Measurements from ENCODE around the gene EZH1. TPM values are rescaled to one million over a fixed set of nuclear protein-coding genes. Genes with fewer than 3 reads are reported as not detected.
A peak's percentile ranks its signal among the peaks of the same experiment; 100 is the strongest.
"Not testable (repeated sequence)": the region's sequence is repeated elsewhere in the genome, so short reads cannot be mapped to it uniquely, and the experiment has no call there.

The EZH1 gene
- total RNA-seq, 2 experiments from 2014 or later = 52.6 to 54.0 TPM

- Mint-ChIP-seq H3K9me3 (peaks cover 6% of the 10 kb centered on the region), H3K36me3 (ENCODE audit: low read depth) (no peaks in the 10 kb centered on the region), H3K27ac (no peak overlapping the region), H3K4me3 (no peak overlapping the region), H3K4me1 (peaks cover 24% of the 10 kb centered on the region), H3K27me3 (peaks cover 1% of the 10 kb centered on the region)
- POLR2A ChIA-PET = interaction anchor here (0.6 kb wide), 1 partner anchor 15 kb away, joined by 3 read pairs; no protein-coding TSS in a partner anchor
- CTCF ChIA-PET = interaction anchor here (1.2 to 1.4 kb wide), 2 partner anchors 11 to 15 kb away, joined by 3 read pairs; no protein-coding TSS in a partner anchor
- no peak for DNase-seq
These were observed 84.0 kb downstream of the EZH1 start for GRCh38 chr17:42660692-42661345.

GRCh38 chr17:42659932-42660274, 84.9 kb downstream of the EZH1 start:
- Mint-ChIP-seq H3K4me1 (peaks cover 28% of the 10 kb centered on the region), H3K4me3 (peak overlapping the region; percentile 84)
- CTCF ChIA-PET = interaction anchor here (1.4 kb wide), 1 partner anchor 11 kb away, joined by 3 read pairs; no protein-coding TSS in a partner anchor
- H3K36me3 Mint-ChIP-seq (ENCODE audit: low read depth); POLR2A ChIA-PET; H3K27ac Mint-ChIP-seq; DNase-seq; H3K9me3 Mint-ChIP-seq; H3K27me3 Mint-ChIP-seq: not testable (repeated sequence)

- Mint-ChIP-seq H3K4me3 (peak within 1 kb of the TSS; percentile 84), H3K27ac (peak within 1 kb of the TSS; percentile 60), H3K36me3 (ENCODE audit: low read depth) (no peaks in the 10 kb centered on the region), H3K9me3 (peaks cover 6% of the 10 kb centered on the region), H3K4me1 (peaks cover 28% of the 10 kb centered on the region), H3K27me3 (peaks cover 10% of the 10 kb centered on the region)
- ChIA-PET POLR2A (no interaction called here), CTCF (interaction anchor here (0.6 to 1.4 kb wide), 3 partner anchors 10 to 731 kb away, joined by 3 to 4 read pairs (median 3); no protein-coding TSS in a partner anchor)
- peak; percentile 63 for DNase-seq
These were observed 85.5 kb downstream of the EZH1 start, which contains the start of gene TUBG2 for GRCh38 chr17:42659079-42659931. Gene TUBG2 (plus strand): TSS chr17:42659284. CDS start chr17:42659504, 220 bp downstream.

GRCh38 chr17:42657824-42658588, 86.8 kb downstream of the EZH1 start:
- Mint-ChIP-seq H3K4me3 (peak overlapping the region; percentile 43), H3K9me3 (peaks cover 6% of the 10 kb centered on the region), H3K27ac (no peak overlapping the region), H3K4me1 (peaks cover 28% of the 10 kb centered on the region), H3K36me3 (ENCODE audit: low read depth) (no peaks in the 10 kb centered on the region), H3K27me3 (peaks cover 20% of the 10 kb centered on the region)
- no peak for DNase-seq
- CTCF ChIA-PET = interaction anchor here (2.1 kb wide), 1 partner anchor 19 kb away, joined by 8 read pairs; no protein-coding TSS in a partner anchor
- POLR2A ChIA-PET = no interaction called here

GRCh38 chr17:42655528-42655927, 89.3 kb downstream of the EZH1 start:
- Mint-ChIP-seq H3K27me3 (peaks cover 22% of the 10 kb centered on the region), H3K4me3 (no peak overlapping the region), H3K36me3 (ENCODE audit: low read depth) (no peaks in the 10 kb centered on the region), H3K27ac (no peak overlapping the region), H3K9me3 (peaks cover 6% of the 10 kb centered on the region), H3K4me1 (peaks cover 26% of the 10 kb centered on the region)
- ChIA-PET POLR2A (no interaction called here), CTCF (interaction anchor here (1.0 to 1.6 kb wide), 2 partner anchors 22 to 208 kb away, joined by 4 read pairs; no protein-coding TSS in a partner anchor)
- DNase-seq = no peak

GRCh38 chr17:42653179-42654124, 91.4 kb downstream of the EZH1 start:
- Mint-ChIP-seq H3K9me3 (peaks cover 6% of the 10 kb centered on the region), H3K36me3 (ENCODE audit: low read depth) (no peaks in the 10 kb centered on the region), H3K4me1 (peaks cover 12% of the 10 kb centered on the region), H3K27me3 (peaks cover 25% of the 10 kb centered on the region), H3K27ac (no peak overlapping the region), H3K4me3 (no peak overlapping the region)
- DNase-seq = no peak
- ChIA-PET POLR2A (no interaction called here), CTCF (interaction anchor here (0.7 to 1.1 kb wide), 2 partner anchors 30 to 51 kb away, joined by 3 to 4 read pairs; no protein-coding TSS in a partner anchor)

- Mint-ChIP-seq H3K4me3 (no peak overlapping the region), H3K4me1 (peaks cover 7% of the 10 kb centered on the region), H3K9me3 (no peaks in the 10 kb centered on the region), H3K27me3 (peaks cover 27% of the 10 kb centered on the region), H3K27ac (no peak overlapping the region), H3K36me3 (ENCODE audit: low read depth) (no peaks in the 10 kb centered on the region)
- ChIA-PET POLR2A (no interaction called here), CTCF (interaction anchor here (0.6 to 1.5 kb wide), 4 partner anchors 18 to 204 kb away, joined by 3 to 5 read pairs (median 4); no protein-coding TSS in a partner anchor)
- no peak for DNase-seq
These were observed 93.4 kb downstream of the EZH1 start for GRCh38 chr17:42651392-42651791.

Small RNA genes lying within 50 kb of the gene (microRNA-seq; reads per million reads assigned to microRNA genes)
- not detected for gene MIR6780A (ENCODE audit: borderline microRNAs expressed, borderline replicate concordance)

Other genes with a start within 250 kb of the EZH1 start
- gene NAGLU, start 208.8 kb downstream of the EZH1 start, total RNA-seq = 10 to 100 TPM; 16.4 to 18.8 TPM
- under 1 TPM; 0.73 to 0.97 TPM for gene HSD17B1, start 192.1 kb downstream of the EZH1 start, total RNA-seq
- 10 to 100 TPM; 72.5 to 86.1 TPM for gene COASY, start 182.9 kb downstream of the EZH1 start, total RNA-seq
- gene MLX, start 177.9 kb downstream of the EZH1 start, total RNA-seq = 10 to 100 TPM; 56.7 to 62.3 TPM
- gene PSMC3IP, start 167.3 kb downstream of the EZH1 start, total RNA-seq = 10 to 100 TPM; 17.4 to 18.5 TPM
- gene RETREG3, start 135.7 kb downstream of the EZH1 start, total RNA-seq = 10 to 100 TPM; 60.2 to 65.9 TPM
- 10 to 100 TPM; 61.6 TPM for gene TUBG1, start 135.4 kb downstream of the EZH1 start, total RNA-seq
- 1 to 10 TPM; 6.7 to 7.2 TPM for gene TUBG2, start 85.8 kb downstream of the EZH1 start, total RNA-seq
- gene PLEKHH3, start 68.0 kb downstream of the EZH1 start, total RNA-seq = 1 to 10 TPM in 1 of 2 experiments, under 1 TPM in 1; 0.85 to 1.3 TPM
- gene CCR10, start 63.2 kb downstream of the EZH1 start, total RNA-seq = under 1 TPM; 0.65 to 0.87 TPM
- 1 to 10 TPM in 1 of 2 experiments, under 1 TPM in 1; 0.81 to 1.0 TPM for gene CNTNAP1, start 62.5 kb downstream of the EZH1 start, total RNA-seq
- gene RAMP2, start 16.2 kb upstream of the EZH1 start, total RNA-seq = not detected
- gene VPS25, start 28.4 kb upstream of the EZH1 start, total RNA-seq = 10 to 100 TPM; 51.9 to 59.4 TPM
- under 1 TPM; 0.47 to 0.77 TPM for gene WNK4, start 35.6 kb upstream of the EZH1 start, total RNA-seq
- 10 to 100 TPM; 41.2 to 45.1 TPM for gene COA3, start 53.7 kb upstream of the EZH1 start, total RNA-seq
- gene CNTD1, start 53.8 kb upstream of the EZH1 start, total RNA-seq = not detected
- gene BECN1, start 79.2 kb upstream of the EZH1 start, total RNA-seq = 10 to 100 TPM; 87.0 to 87.6 TPM
- gene PSME3, start 88.4 kb upstream of the EZH1 start, total RNA-seq = 100 to 1,000 TPM; 110 to 111 TPM
- 1 to 10 TPM; 1.5 to 1.9 TPM for gene AOC2, start 99.5 kb upstream of the EZH1 start, total RNA-seq
- gene AOC3, start 106.2 kb upstream of the EZH1 start, total RNA-seq = under 1 TPM; 0.56 to 0.79 TPM
- gene G6PC1, start 155.8 kb upstream of the EZH1 start, total RNA-seq = not detected
- gene AARSD1, start 219.4 kb upstream of the EZH1 start, total RNA-seq = 10 to 100 TPM; 31.4 to 43.0 TPM
- under 1 TPM; 0.12 to 0.22 TPM for gene PTGES3L, start 235.0 kb upstream of the EZH1 start, total RNA-seq
- gene RUNDC1, start 235.5 kb upstream of the EZH1 start, total RNA-seq = 10 to 100 TPM; 13.0 to 14.0 TPM

Measured in activated CD4-positive, alpha-beta T cell treated with anti-CD3 and anti-CD28 coated beads, Interleukin-2, amount 10 ng/mL, durations not matched to agents 7 days and 5 days (primary cell).